H9 (cell line): ENCODE data around the gene IFI27L1. TPM values are rescaled to one million over a fixed set of nuclear protein-coding genes. Genes with fewer than 3 reads are reported as not detected.

Experiments
- DNase-seq: peaks from one replicate; pipeline ENCODE4 v3.0.0-alpha.2; 2017
- H2AFZ ChIP-seq: one replicate; pipeline ENCODE4 v1.6.1; 2013; ENCODE audit warnings: mild to moderate bottlenecking, low read length, control low read depth, moderate library complexity
- H2AK5ac ChIP-seq: 2 replicates; pipeline ENCODE4 v1.6.1; 2013; ENCODE audit warnings: low read length, control low read depth, mixed read lengths; ENCODE audit not compliant: insufficient read length
- H2BK120ac ChIP-seq: one replicate; pipeline ENCODE4 v1.6.1; 2013; ENCODE audit warnings: low read depth, mild to moderate bottlenecking, low read length, control low read depth, inconsistent platforms; ENCODE audit not compliant: poor library complexity, severe bottlenecking
- H2BK12ac ChIP-seq: 2 replicates; pipeline ENCODE4 v1.6.1; 2013; ENCODE audit warnings: low read length, control low read depth, mixed read lengths, low read depth; ENCODE audit not compliant: insufficient read length
- H2BK15ac ChIP-seq: 2 replicates; pipeline ENCODE4 v1.6.1; 2013; ENCODE audit warnings: low read depth, low read length, control low read depth
- H2BK20ac ChIP-seq: one replicate; pipeline ENCODE4 v1.6.1; 2013; ENCODE audit warnings: low read depth, mild to moderate bottlenecking, low read length, control low read depth, inconsistent platforms; ENCODE audit not compliant: poor library complexity, severe bottlenecking
- H2BK5ac ChIP-seq: 2 replicates; pipeline ENCODE4 v1.6.1; 2013; ENCODE audit warnings: low read length, control low read depth, mixed read lengths; ENCODE audit not compliant: insufficient read length
- H3K14ac ChIP-seq: 2 replicates; pipeline ENCODE4 v1.6.1; 2013; ENCODE audit warnings: low read length, control low read depth; ENCODE audit not compliant: insufficient read depth
- H3K18ac ChIP-seq: 2 replicates; pipeline ENCODE4 v1.6.1; 2013; ENCODE audit warnings: low read depth, mild to moderate bottlenecking, mixed read lengths, low read length, control low read depth; ENCODE audit not compliant: insufficient read length
- H3K23ac ChIP-seq: 2 replicates; pipeline ENCODE4 v1.6.1; 2013; ENCODE audit warnings: low read length, control low read depth, mixed read lengths, low read depth; ENCODE audit not compliant: insufficient read length
- H3K23me2 ChIP-seq: 2 replicates; pipeline ENCODE4 v1.6.1; 2013; ENCODE audit warnings: low read depth, mild to moderate bottlenecking, mixed read lengths, low read length, control low read depth; ENCODE audit not compliant: insufficient read length, poor library complexity, severe bottlenecking
- H3K27ac ChIP-seq: 2 replicates; pipeline ENCODE4 v1.5.1; 2013; ENCODE audit warnings: low read length, control low read depth, mixed read lengths, low read depth; ENCODE audit not compliant: insufficient read length
- H3K27me3 ChIP-seq: 2 replicates; pipeline ENCODE4 v1.6.1; 2013; ENCODE audit warnings: low read length, control low read depth, inconsistent platforms; ENCODE audit not compliant: insufficient read depth
- H3K4ac ChIP-seq: 2 replicates; pipeline ENCODE4 v1.6.1; 2013; ENCODE audit warnings: low read depth, mild to moderate bottlenecking, control low read depth, inconsistent platforms, low read length, moderate library complexity
- H3K4me1 ChIP-seq: 2 replicates; pipeline ENCODE4 v1.6.1; 2013; ENCODE audit warnings: low read length, control low read depth, inconsistent platforms; ENCODE audit not compliant: insufficient read depth
- H3K4me2 ChIP-seq: 2 replicates; pipeline ENCODE4 v1.6.1; 2013; ENCODE audit warnings: low read length, control low read depth, mixed read lengths; ENCODE audit not compliant: insufficient read length, insufficient read depth
- H3K56ac ChIP-seq: 2 replicates; pipeline ENCODE4 v1.6.1; 2013; ENCODE audit warnings: low read depth, mild to moderate bottlenecking, mixed read lengths, low read length, control low read depth; ENCODE audit not compliant: insufficient read length
- H3K79me1 ChIP-seq: 2 replicates; pipeline ENCODE4 v1.6.1; 2013; ENCODE audit warnings: low read depth, mild to moderate bottlenecking, moderate library complexity, low read length, control low read depth, inconsistent platforms; ENCODE audit not compliant: insufficient read depth, poor library complexity, severe bottlenecking
- H3K79me2 ChIP-seq: 2 replicates; pipeline ENCODE4 v1.6.1; 2013; ENCODE audit warnings: low read length, control low read depth, inconsistent platforms; ENCODE audit not compliant: insufficient read depth
- H3K9ac ChIP-seq: 2 replicates; pipeline ENCODE4 v1.6.1; 2013; ENCODE audit warnings: low read length, control low read depth, mixed read lengths; ENCODE audit not compliant: insufficient read length; ENCODE audit errors: extremely low read depth
- H3K9me3 ChIP-seq: one replicate; pipeline ENCODE4 v1.6.1; 2013; ENCODE audit warnings: low read depth, low read length, inconsistent platforms; ENCODE audit not compliant: control insufficient read depth
- H3T11ph ChIP-seq: one replicate; pipeline ENCODE4 v1.6.1; 2013; ENCODE audit warnings: mild to moderate bottlenecking, low read length, control low read depth, inconsistent platforms
- H4K20me1 ChIP-seq: one replicate; pipeline ENCODE4 v1.6.1; 2013; ENCODE audit not compliant: control insufficient read depth, insufficient read length, insufficient read depth
- H4K5ac ChIP-seq: 2 replicates; pipeline ENCODE4 v1.6.1; 2013; ENCODE audit warnings: low read depth, mild to moderate bottlenecking, mixed read lengths, low read length, control low read depth; ENCODE audit not compliant: insufficient read length
- H4K8ac ChIP-seq: replicated peaks from 2 replicates; pipeline ENCODE4 v1.6.1; 2013; ENCODE audit warnings: low read length, control low read depth, mixed read lengths, low read depth; ENCODE audit not compliant: insufficient read length
- H4K91ac ChIP-seq: 2 replicates; pipeline ENCODE4 v1.6.1; 2013; ENCODE audit warnings: low read depth, mild to moderate bottlenecking, moderate library complexity, mixed read lengths, low read length, control low read depth; ENCODE audit not compliant: insufficient read length
- H3K27ac Mint-ChIP-seq, 3 experiments: 2 replicates in 2 of 3; 3 replicates in 1 of 3; pipeline ENCODE4 v1.8.0; 2020 to 2021; ENCODE audit warnings: mixed read lengths in 3 of 3, mild to moderate bottlenecking in 1 of 3, moderate library complexity in 1 of 3
- H3K27me3 Mint-ChIP-seq: 2 replicates; pipeline ENCODE4 v1.8.0; 2021; ENCODE audit warnings: low read depth, mild to moderate bottlenecking, moderate library complexity, mixed read lengths
- H3K36me3 Mint-ChIP-seq, 3 experiments: 2 replicates in 2 of 3; 3 replicates in 1 of 3; pipeline ENCODE4 v1.8.0; 2020 to 2021; ENCODE audit warnings: low read depth in 3 of 3, mixed read lengths in 3 of 3; ENCODE audit not compliant: insufficient read depth in 1 of 3
- H3K4me1 Mint-ChIP-seq, 2 experiments: 2 replicates each; pipeline ENCODE4 v1.8.0; 2020; ENCODE audit warnings: mixed read lengths in 2 of 2
- H3K4me3 Mint-ChIP-seq, 2 experiments: 2 replicates in 1 of 2; 3 replicates in 1 of 2; pipeline ENCODE4 v1.8.0; 2020 to 2021; ENCODE audit warnings: mild to moderate bottlenecking in 2 of 2, mixed read lengths in 2 of 2, moderate library complexity in 1 of 2
- H3K9me3 Mint-ChIP-seq, 2 experiments: 2 replicates in 1 of 2; 3 replicates in 1 of 2; pipeline ENCODE4 v1.8.0; 2020; ENCODE audit warnings: mild to moderate bottlenecking in 2 of 2, mixed read lengths in 2 of 2, moderate library complexity in 1 of 2
- CTCF ChIP-seq: fragments of 200-600 bp; sonication (generic); conservative IDR thresholded peaks from 3 replicates; pipeline ENCODE4 v1.8.0; 2021; ENCODE audit warnings: antibody characterized with exemption, mild to moderate bottlenecking
- WGBS: extraction: QIAGEN DNeasy Blood & Tissue Kit; methylation state at CpG from one replicate; pipeline ENCODE4 v1.1.7; 2013; ENCODE audit warnings: missing lambda C conversion rate, low lambda C conversion rate, mixed read lengths; ENCODE audit not compliant: insufficient read length; ENCODE audit errors: extremely low coverage; 5-methylcytosine and 5-hydroxymethylcytosine counted together
- total RNA-seq: library from RNA; stranded (reverse); gene quantifications from 2 replicates; pipeline ENCODE4 v1.2.1, GENCODE V29; 2021

Gene IFI27L1
- total RNA-seq, 1 experiment from 2014 or later = 27.4 TPM

- DNase-seq = no peak
- no peaks in the 10 kb centered on the region for H4K20me1 ChIP-seq
- no peak overlapping the region for H3K4me2 ChIP-seq
- no peak overlapping the region for H2BK20ac ChIP-seq
- no peak overlapping the region for H4K91ac ChIP-seq
- H3K79me1 ChIP-seq = no peaks in the 10 kb centered on the region
- no peak overlapping the region for H3K56ac ChIP-seq
- no peak overlapping the region for H4K5ac ChIP-seq
- no peak overlapping the region for H2BK120ac ChIP-seq
- H3K4me1 Mint-ChIP-seq = peaks cover 0 to 5% of the 10 kb centered on the region in 2 experiments; a peak in 1 of 4 replicates
- H3K36me3 Mint-ChIP-seq = peaks cover 0 to 5% (median 1%) of the 10 kb centered on the region in 3 experiments; a peak in 2 of 7 replicates
- no peak overlapping the region for H3K9ac ChIP-seq
- no peak overlapping the region for H2BK5ac ChIP-seq
- H3K4me1 ChIP-seq = no peaks in the 10 kb centered on the region
- H2AK5ac ChIP-seq = no peak overlapping the region
- no peak overlapping the region for H2BK15ac ChIP-seq
- H3K27ac ChIP-seq = no peak overlapping the region
- no peak overlapping the region for H3T11ph ChIP-seq
- H4K8ac ChIP-seq = no peak overlapping the region
- H3K23ac ChIP-seq = no peak overlapping the region
- H3K27ac Mint-ChIP-seq = peak overlapping the region in 1 of 3 experiments; percentile 84; a peak in 1 of 7 replicates
- H3K4ac ChIP-seq = no peak overlapping the region
- H3K79me2 ChIP-seq = no peaks in the 10 kb centered on the region
- no peaks in the 10 kb centered on the region for H3K23me2 ChIP-seq
- no peak overlapping the region for H3K18ac ChIP-seq
- H3K9me3 Mint-ChIP-seq = no peaks in the 10 kb centered on the region; a peak in 1 of 5 replicates
- no peak overlapping the region for H3K4me3 Mint-ChIP-seq
- no CpG with 5 or more reads among the region's 10 CpGs for WGBS
- no peaks in the 10 kb centered on the region for H3K27me3 ChIP-seq
- no peak overlapping the region for H2BK12ac ChIP-seq
- H2AFZ ChIP-seq = no peak overlapping the region
- H3K9me3 ChIP-seq = no peaks in the 10 kb centered on the region
- no peak overlapping the region; the same call in 1 of the 2 replicates for H3K14ac ChIP-seq
- TF ChIP-seq CTCF = no peak
- no peaks in the 10 kb centered on the region for H3K27me3 Mint-ChIP-seq
Measured at GRCh38 chr14:94101748-94102147, 20.6 kb downstream of the IFI27L1 start.
